Astrocyte (in vitro differentiated cells and primary cell): ENCODE results near the gene FNDC7. TPM values are rescaled to one million over a fixed set of nuclear protein-coding genes. Genes with fewer than 3 reads are reported as not detected.
A peak's percentile ranks its signal among the peaks of the same experiment; 100 is the strongest.

ENCODE experiments used
- DNase-seq: peaks from one replicate; pipeline ENCODE4 v3.0.0-alpha.2; 2010; ENCODE audit warnings: low read depth
- FAIRE-seq: peaks from 2 replicates; lab custom pipeline; 2011; peaks lifted over from hg19 to GRCh38; lab: Jason Lieb, UNC
- H2AFZ ChIP-seq: 2 replicates; pipeline ENCODE4 v1.6.0; 2012; ENCODE audit warnings: low read depth, low read length, inconsistent platforms
- H3K27ac ChIP-seq: 2 replicates; pipeline ENCODE4 v1.5.1; 2011; ENCODE audit warnings: low read depth, low read length, inconsistent platforms
- H3K27me3 ChIP-seq: 2 replicates; pipeline ENCODE4 v1.6.0; 2011; ENCODE audit warnings: low read length, inconsistent platforms; ENCODE audit not compliant: insufficient read depth
- H3K36me3 ChIP-seq: 2 replicates; pipeline ENCODE4 v1.5.1; 2011; ENCODE audit warnings: low read length, inconsistent platforms; ENCODE audit not compliant: insufficient read depth
- H3K4me1 ChIP-seq: 2 replicates; pipeline ENCODE4 v1.5.1; 2011; ENCODE audit warnings: low read length, inconsistent platforms; ENCODE audit not compliant: insufficient read depth
- H3K4me2 ChIP-seq: 2 replicates; pipeline ENCODE4 v1.6.0; 2012; ENCODE audit warnings: low read length, inconsistent platforms
- H3K4me3 ChIP-seq: 2 replicates; pipeline ENCODE4 v1.5.1; 2011; ENCODE audit warnings: low read depth, mild to moderate bottlenecking, low read length, inconsistent platforms; ENCODE audit not compliant: insufficient read depth
- H3K79me2 ChIP-seq: 2 replicates; pipeline ENCODE4 v1.6.0; 2012; ENCODE audit warnings: mild to moderate bottlenecking, low read length, inconsistent platforms; ENCODE audit not compliant: insufficient read depth
- H3K9ac ChIP-seq: 2 replicates; pipeline ENCODE4 v1.6.0; 2012; ENCODE audit warnings: mild to moderate bottlenecking, low read length, inconsistent platforms
- H3K9me3 ChIP-seq: 2 replicates; pipeline ENCODE4 v1.5.1; 2012; ENCODE audit warnings: low read depth, mild to moderate bottlenecking, low read length, inconsistent platforms; ENCODE audit not compliant: insufficient read depth
- H4K20me1 ChIP-seq: 2 replicates; pipeline ENCODE4 v1.6.0; 2012; ENCODE audit warnings: low read length, inconsistent platforms; ENCODE audit not compliant: insufficient read depth
- H3K27ac Mint-ChIP-seq: one replicate; pipeline ENCODE4 v1.8.0; 2021; ENCODE audit warnings: mild to moderate bottlenecking, mixed read lengths; ENCODE audit not compliant: unreplicated experiment
- H3K27me3 Mint-ChIP-seq: one replicate; pipeline ENCODE4 v1.8.0; 2021; ENCODE audit warnings: low read depth, mixed read lengths; ENCODE audit not compliant: unreplicated experiment
- H3K36me3 Mint-ChIP-seq: one replicate; pipeline ENCODE4 v1.8.0; 2021; ENCODE audit warnings: low read depth, mixed read lengths; ENCODE audit not compliant: unreplicated experiment
- H3K4me1 Mint-ChIP-seq: one replicate; pipeline ENCODE4 v1.8.0; 2021; ENCODE audit warnings: low read depth, mixed read lengths; ENCODE audit not compliant: unreplicated experiment
- H3K4me3 Mint-ChIP-seq: one replicate; pipeline ENCODE4 v1.8.0; 2021; ENCODE audit warnings: mild to moderate bottlenecking, moderate library complexity, mixed read lengths; ENCODE audit not compliant: unreplicated experiment
- H3K9me3 Mint-ChIP-seq: one replicate; pipeline ENCODE4 v1.8.0; 2021; ENCODE audit warnings: mild to moderate bottlenecking, mixed read lengths; ENCODE audit not compliant: unreplicated experiment
- CTCF ChIP-seq: IDR thresholded peaks from 2 replicates; pipeline ENCODE4 v1.5.1; 2011; ENCODE audit warnings: low read depth, mild to moderate bottlenecking, inconsistent platforms, low read length, moderate library complexity; ENCODE audit not compliant: insufficient read depth
- EZH2 ChIP-seq: IDR thresholded peaks from 2 replicates; pipeline ENCODE4 v1.6.1; 2012; ENCODE audit warnings: mild to moderate bottlenecking, low read length, inconsistent platforms; ENCODE audit not compliant: insufficient read depth
- total RNA-seq: library from RNA; stranded (reverse); gene quantifications from 2 replicates; pipeline ENCODE4 v1.2.1, GENCODE V29; 2021

The FNDC7 gene
- total RNA-seq, 1 donor from 2014 or later = 0.20 TPM

- DNase-seq (no peak), FAIRE-seq (no peak)
- Mint-ChIP-seq H3K4me3 (no peak overlapping the region), H3K27ac (peak overlapping the region; percentile 22), H3K4me1 (no peaks in the 10 kb centered on the region), H3K36me3 (peaks cover 9% of the 10 kb centered on the region), H3K27me3 (no peaks in the 10 kb centered on the region), H3K9me3 (no peaks in the 10 kb centered on the region)
- H3K9me3 ChIP-seq = no peaks in the 10 kb centered on the region
- no peak overlapping the region for H2AFZ ChIP-seq
- peaks cover 11% of the 10 kb centered on the region for H4K20me1 ChIP-seq
- peaks cover 15% of the 10 kb centered on the region for H3K36me3 ChIP-seq
- H3K4me1 ChIP-seq = no peaks in the 10 kb centered on the region
- no peaks in the 10 kb centered on the region for H3K27me3 ChIP-seq
- H3K4me3 ChIP-seq = no peak overlapping the region
- H3K79me2 ChIP-seq = peaks cover 7% of the 10 kb centered on the region
- no peak overlapping the region for H3K9ac ChIP-seq
- TF ChIP-seq CTCF (no peak), EZH2 (no peak)
- no peak overlapping the region for H3K4me2 ChIP-seq
- no peak overlapping the region for H3K27ac ChIP-seq
Observed at GRCh38 chr1:108767115-108767514, 54.4 kb downstream of the FNDC7 start.

DNA sequence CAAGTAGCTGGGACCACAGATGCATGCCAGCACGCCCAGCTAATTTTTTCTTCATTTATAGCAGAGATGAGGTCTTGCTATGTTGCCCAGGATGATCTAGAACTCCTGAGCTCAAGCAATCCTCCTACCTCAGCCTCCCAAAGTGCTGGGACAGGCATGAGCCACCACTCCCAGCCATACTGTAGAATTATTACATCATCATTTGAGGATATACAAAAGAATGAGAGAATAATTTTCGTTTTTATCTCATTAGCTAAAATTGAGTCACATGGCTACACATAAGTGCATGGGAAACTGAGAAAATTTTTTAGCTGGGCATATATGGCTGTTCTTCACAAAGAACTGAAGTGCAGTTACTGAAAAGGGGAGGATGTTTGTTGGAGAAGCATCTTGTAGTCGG is 55.0 kb downstream of the FNDC7 start:
- Histone ChIP-seq H3K27me3 (no peaks in the 10 kb centered on the region), H2AFZ (no peak overlapping the region), H3K4me2 (no peak overlapping the region), H3K27ac (no peak overlapping the region), H3K36me3 (peaks cover 14% of the 10 kb centered on the region), H3K4me1 (no peaks in the 10 kb centered on the region), H4K20me1 (peaks cover 11% of the 10 kb centered on the region), H3K9ac (no peak overlapping the region), H3K4me3 (no peak overlapping the region), H3K79me2 (peaks cover 7% of the 10 kb centered on the region), H3K9me3 (no peaks in the 10 kb centered on the region)
- H3K27ac Mint-ChIP-seq = no peak overlapping the region
- H3K4me1 Mint-ChIP-seq = no peaks in the 10 kb centered on the region
- DNase-seq = no peak
- no peaks in the 10 kb centered on the region for H3K9me3 Mint-ChIP-seq
- peaks cover 9% of the 10 kb centered on the region for H3K36me3 Mint-ChIP-seq
- no peak for FAIRE-seq
- TF ChIP-seq CTCF (no peak), EZH2 (no peak)
- no peaks in the 10 kb centered on the region for H3K27me3 Mint-ChIP-seq
- no peak overlapping the region for H3K4me3 Mint-ChIP-seq

DNA sequence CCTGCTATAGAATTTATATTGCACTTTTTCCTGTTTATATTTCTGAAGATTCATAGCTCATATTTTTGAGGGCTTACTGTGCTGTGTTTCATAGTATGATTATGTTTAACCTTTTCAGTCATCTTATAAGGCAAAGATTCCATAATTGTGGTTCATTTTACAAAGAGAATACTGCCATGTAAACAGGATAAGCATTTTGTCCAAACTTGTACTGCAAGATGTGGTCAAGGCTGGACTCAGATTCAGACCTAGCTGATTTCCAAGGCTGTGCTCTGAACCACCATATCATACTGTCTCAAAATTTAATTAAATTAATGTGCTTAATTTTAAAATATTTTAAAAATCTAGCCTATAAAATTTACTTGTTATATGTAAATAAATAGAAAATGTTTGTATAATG is 65.1 kb downstream of the FNDC7 start:
- Mint-ChIP-seq H3K27me3 (no peaks in the 10 kb centered on the region), H3K36me3 (peaks cover 19% of the 10 kb centered on the region), H3K4me1 (no peaks in the 10 kb centered on the region), H3K4me3 (no peak overlapping the region), H3K27ac (no peak overlapping the region), H3K9me3 (no peaks in the 10 kb centered on the region)
- Histone ChIP-seq H3K4me2 (no peak overlapping the region), H4K20me1 (no peaks in the 10 kb centered on the region), H2AFZ (no peak overlapping the region), H3K27me3 (no peaks in the 10 kb centered on the region), H3K27ac (no peak overlapping the region), H3K36me3 (peaks cover 35% of the 10 kb centered on the region), H3K4me3 (no peak overlapping the region), H3K79me2 (no peaks in the 10 kb centered on the region), H3K9ac (no peak overlapping the region), H3K4me1 (no peaks in the 10 kb centered on the region), H3K9me3 (no peaks in the 10 kb centered on the region)
- no peak for DNase-seq
- no peak for TF ChIP-seq CTCF
- no peak for TF ChIP-seq EZH2
- FAIRE-seq = no peak
